ENCODE measurements around the gene ETS1. TPM values are rescaled to one million over a fixed set of nuclear protein-coding genes. Genes with fewer than 3 reads are reported as not detected.

The ETS1 gene
- total RNA-seq, 1 donor: 35.5 TPM

DNA sequence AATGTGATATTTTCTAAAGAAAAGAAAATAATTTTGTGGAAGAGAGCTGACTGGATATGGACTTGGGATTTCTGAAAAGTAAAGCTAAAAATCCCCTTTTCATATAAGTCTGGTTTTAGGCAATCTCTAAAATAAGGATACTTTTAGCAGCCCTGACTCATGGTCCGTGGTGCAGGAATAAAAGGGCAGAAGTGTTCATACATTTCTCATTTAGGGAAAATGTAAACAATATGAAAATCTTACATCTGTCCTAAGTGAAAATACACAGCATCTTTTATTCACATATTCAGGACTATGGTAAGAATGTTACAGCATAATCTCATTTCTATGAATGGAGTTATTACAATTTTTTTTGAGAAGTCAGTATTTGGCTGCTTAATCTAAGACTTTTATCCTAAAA lies 735 bp upstream of the ETS1 start:
- DNase-seq (ENCODE audit: low read depth): no peak
- no peak for TF ChIP-seq CTCF (IDR thresholded peaks at IDR 0.05; ENCODE audit: insufficient read depth, low read length)
- H3K4me3 ChIP-seq (ENCODE audit: low read depth, low read length): no peak overlapping the region

DNA sequence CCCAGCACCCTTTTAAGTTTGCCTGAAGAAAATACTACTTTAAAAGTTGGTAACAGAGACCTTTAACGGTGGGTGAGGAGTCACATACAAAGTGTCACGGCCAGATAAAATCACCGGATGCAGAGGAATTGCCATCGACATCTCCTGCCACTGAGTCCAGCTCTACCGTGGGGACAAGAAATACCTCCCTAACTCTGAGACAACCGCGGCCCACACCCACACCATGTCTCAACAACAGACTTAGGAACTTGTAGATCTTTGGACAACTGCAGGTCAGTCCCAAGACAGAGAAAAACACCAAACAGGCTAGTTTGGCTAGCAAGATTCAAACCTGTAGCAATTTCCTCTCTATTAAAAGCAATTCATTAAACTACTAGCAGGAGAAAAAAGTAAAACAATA lies 669 bp downstream of the ETS1 start:
- no peak for DNase-seq (ENCODE audit: low read depth)
- H3K4me3 ChIP-seq (ENCODE audit: low read depth, low read length): no peak overlapping the region
- no peak for TF ChIP-seq CTCF (IDR thresholded peaks at IDR 0.05; ENCODE audit: insufficient read depth, low read length)

- no peak overlapping the region for H3K4me3 ChIP-seq (ENCODE audit: low read depth, low read length)
- no peak for DNase-seq (ENCODE audit: low read depth)
- TF ChIP-seq CTCF (IDR thresholded peaks at IDR 0.05; ENCODE audit: insufficient read depth, low read length): no peak
Measured at GRCh38 chr11:128585498-128586238, 1.7 kb downstream of the ETS1 start.

DNA sequence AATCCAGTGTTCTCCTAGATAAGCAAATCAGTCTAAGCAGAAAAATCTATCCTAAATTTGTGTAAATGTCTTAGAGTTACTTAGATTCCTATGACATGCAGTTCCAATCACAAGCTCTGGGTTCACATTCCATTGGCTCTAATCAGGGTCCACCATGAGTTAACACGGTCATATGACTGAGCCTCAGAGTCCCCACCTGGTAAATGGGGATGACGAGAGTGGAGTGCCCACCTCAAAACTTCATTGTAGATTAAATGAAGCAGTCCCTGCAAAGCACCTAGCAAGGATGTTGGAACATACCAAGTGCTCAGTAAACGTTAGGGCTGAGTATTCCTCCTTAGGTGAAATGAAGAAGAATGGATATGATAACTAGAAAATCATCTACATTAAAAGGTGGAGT lies 3.1 kb downstream of the ETS1 start:
- no peak for DNase-seq (ENCODE audit: low read depth)
- no peak overlapping the region for H3K4me3 ChIP-seq (ENCODE audit: low read depth, low read length)
- no peak for TF ChIP-seq CTCF (IDR thresholded peaks at IDR 0.05; ENCODE audit: insufficient read depth, low read length)

- no peak overlapping the region for H3K4me3 ChIP-seq (ENCODE audit: low read depth, low read length)
- no peak for TF ChIP-seq CTCF (IDR thresholded peaks at IDR 0.05; ENCODE audit: insufficient read depth, low read length)
- peak; percentile 90 for DNase-seq (ENCODE audit: low read depth)
Measured at GRCh38 chr11:128582496-128583366, 4.6 kb downstream of the ETS1 start.

GRCh38 chr11:128581561-128582272 lies 5.6 kb downstream of the ETS1 start:
- no peak for TF ChIP-seq CTCF (IDR thresholded peaks at IDR 0.05; ENCODE audit: insufficient read depth, low read length)
- DNase-seq (ENCODE audit: low read depth): peak; percentile 30
- no peak overlapping the region for H3K4me3 ChIP-seq (ENCODE audit: low read depth, low read length)

Measured in fibroblast of the aortic adventitia (primary cell).